A172 (cell line): ENCODE measurements around the gene MOGAT1. TPM values are rescaled to one million over a fixed set of nuclear protein-coding genes. Genes with fewer than 3 reads are reported as not detected.
"Not testable (repeated sequence)": the region's sequence is repeated elsewhere in the genome, so short reads cannot be mapped to it uniquely, and the experiment has no call there.

ENCODE experiments used
- DNase-seq: peaks from one replicate; pipeline ENCODE4 v3.0.0-alpha.2; 2015; ENCODE audit warnings: low spot score
- total RNA-seq: library from RNA; depleted of rRNA; stranded (reverse); fragments of >200 nt; shearing (Covaris generic); gene quantifications from 2 replicates; pipeline ENCODE4 v1.2.3, GENCODE V29; 2014; rRNA removed

Gene MOGAT1
- total RNA-seq, 1 experiment from 2014 or later = not detected

DNA sequence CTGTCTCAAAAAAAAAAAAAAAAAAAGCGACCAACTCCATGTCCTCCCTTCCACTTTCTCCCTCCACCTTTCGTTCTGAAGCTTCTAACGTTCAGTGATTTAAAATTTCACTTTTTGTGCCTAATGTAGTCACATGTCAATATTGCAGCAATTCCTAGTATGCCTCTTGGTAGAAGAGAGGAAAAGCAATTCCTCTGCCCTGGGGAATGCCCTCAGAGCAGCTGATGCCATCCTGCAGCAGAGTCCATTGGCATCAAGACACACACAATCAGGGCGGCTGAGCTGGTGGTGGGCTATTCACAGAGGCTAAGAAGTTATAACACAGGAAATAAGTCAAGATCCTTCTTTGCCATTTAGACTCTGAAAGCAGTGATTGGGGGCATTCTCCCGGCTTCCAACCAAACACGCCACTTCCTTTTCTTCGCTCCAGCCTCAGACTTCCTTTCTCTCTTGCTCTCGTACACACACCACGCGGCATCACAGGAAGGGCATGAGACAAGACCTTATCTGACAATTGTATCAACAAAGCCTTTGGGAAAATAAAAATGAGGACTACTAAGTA is 71.9 kb downstream of the MOGAT1 start:
- no peak for DNase-seq

DNA sequence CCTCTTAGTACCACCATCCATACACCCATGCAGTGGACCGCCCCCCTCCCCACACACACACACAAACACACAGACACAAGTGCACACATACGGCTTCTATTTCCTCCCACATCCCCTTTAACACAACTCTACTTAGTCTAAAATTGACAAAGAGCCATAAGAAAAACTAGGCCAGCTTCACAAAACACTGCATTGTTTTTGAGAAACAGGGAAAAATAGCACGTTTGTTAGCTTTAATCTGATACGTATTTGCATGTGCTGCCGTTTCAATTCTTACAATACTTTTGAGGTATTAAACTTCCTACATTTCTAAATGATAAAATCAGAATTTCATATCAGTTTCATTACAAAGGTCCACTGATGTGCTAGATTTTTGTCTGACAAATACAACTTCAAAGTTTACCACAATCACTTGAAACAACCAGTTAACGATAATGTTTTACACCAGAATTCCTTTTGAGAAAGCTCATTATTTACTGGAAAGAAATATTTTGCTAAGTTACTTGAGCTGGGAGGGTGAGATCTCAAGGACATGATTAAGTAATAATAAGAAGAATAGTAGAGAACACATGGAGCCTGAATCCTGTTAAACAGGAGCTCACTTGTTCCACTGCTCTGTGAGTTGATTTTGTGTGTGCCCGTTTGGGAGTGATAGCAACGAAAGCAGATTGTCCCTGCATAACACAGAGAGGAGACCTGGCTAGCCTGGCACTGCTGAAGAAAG is 74.5 kb downstream of the MOGAT1 start:
- no peak for DNase-seq

DNA sequence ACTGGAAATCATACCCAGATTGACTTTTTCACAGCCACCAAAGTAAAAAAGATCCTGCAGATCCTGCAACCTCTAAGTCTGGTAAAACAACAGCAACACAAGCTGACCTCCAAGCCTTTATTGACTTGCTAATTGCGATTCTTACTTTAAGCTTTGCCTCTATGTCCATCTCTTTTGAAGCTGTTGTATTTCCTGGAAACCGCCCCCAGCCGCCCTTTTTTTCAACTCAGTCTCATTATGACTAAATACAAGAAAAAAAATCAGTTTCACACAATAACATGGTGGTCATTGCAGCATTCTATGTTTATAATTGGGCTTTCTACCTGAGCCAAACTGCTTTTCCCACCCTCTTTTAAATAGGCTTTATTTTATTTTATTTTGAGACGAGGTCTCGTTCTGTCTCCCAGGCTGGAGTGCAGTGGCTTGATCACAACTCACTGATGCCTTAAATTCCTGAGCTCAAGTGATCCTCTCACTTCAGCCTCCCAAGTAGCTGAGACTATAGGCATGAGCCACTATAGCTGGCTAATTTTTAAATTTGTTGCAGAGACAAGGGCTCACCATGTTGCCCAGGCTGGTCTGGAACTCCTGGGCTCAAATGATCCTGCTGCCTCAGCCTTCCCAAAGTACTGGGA is 76.2 kb downstream of the MOGAT1 start:
- no peak for DNase-seq

DNA sequence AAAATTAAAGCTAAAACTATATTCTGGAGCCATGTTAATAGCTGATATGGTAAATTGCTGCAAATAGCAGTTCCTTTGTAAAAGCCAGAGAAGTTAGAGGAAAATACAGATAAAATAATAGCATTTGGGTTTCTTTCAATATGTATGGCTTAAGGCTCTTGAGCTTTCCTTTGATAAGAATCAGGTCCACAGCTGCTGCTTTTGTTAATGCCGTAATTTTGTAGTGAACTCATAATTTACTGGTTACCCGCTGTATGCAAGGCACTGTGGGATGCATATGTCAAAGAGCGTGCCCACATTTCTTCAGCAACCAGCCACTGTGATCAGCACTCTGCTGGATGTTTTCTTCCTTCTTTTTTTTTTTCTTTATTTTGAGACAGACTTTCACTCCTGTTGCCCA is 79.1 kb downstream of the MOGAT1 start:
- no peak for DNase-seq

DNA sequence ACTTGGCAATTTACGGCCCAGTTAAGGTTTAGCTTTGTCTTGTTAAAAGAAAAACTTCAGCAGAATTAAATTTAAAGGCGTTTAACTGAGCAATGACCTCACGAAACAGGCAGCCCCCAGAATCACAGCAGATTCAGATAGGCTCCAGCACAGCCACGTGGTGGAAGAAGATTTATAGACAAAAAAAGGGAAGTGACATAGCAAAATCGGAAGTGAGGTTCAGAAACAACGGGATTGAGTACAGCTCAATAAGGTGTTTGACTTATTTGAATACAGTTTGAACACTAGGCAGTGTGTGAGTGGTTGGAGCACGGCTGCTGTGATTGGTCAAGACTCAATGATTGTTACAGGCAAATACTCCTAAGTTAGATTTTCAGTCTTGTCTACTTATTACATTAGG is 79.8 kb downstream of the MOGAT1 start:
- no peak for DNase-seq

DNA sequence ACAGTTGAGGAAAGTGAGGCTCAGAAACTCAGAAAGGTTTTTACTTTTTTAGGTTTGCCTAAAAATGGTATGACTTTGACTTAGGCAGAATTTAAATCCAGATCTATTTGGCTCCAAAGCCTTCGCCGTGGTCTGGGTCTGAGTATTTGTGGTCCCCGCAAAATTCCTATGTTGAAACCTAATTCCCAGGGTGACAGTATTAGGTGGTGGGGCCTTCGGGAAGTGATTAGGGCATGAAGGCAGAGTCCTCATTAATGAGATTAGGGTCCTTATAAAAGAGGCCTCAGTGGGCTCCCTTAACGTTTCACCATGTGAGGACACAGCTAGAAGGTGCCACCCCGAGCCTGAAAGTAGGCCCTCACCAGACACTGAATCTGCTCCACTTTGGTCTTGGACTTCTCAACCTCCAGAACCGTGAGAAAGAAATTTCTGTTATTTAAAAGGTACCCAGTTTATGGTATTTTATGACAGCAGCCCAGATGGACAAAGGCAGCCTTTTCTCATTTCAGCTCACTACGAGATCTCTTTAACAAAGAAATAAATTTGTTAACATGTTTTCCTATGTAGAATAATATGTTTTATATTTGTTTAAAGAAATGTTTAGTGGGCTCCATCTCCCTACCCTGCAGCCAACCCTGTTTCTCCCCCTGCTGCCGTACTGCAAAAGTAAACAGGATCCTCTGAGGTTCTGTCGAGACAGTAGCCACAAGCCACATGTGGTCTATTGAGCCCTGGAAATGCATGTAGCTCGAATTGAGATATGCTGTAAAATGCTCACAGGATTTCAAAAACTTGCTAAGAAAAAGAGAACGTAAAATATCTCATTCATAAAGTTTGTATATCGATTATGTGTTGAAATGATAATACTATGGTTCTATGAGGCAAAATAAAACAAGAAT is 80.6 kb downstream of the MOGAT1 start:
- DNase-seq = no peak

DNA sequence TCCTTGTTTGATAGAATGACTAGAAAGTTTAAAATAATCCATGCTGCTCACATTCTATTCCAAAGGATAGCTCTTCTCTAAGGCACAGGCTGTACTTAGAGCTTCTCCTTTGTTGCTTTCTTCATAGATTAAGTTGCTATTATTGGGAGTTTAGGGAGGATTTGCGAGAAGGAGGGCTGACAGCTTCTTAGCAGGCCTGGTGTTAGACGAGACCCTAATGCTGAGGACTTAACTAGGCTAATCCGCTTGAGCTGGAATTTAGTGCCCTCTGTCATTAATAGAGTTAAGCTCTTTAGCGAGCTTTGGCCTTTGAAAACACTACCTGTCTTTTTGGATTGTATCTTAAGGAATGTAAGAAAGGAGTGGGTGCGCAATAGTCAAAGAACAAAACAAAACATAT is 81.3 kb downstream of the MOGAT1 start:
- no peak for DNase-seq

DNA sequence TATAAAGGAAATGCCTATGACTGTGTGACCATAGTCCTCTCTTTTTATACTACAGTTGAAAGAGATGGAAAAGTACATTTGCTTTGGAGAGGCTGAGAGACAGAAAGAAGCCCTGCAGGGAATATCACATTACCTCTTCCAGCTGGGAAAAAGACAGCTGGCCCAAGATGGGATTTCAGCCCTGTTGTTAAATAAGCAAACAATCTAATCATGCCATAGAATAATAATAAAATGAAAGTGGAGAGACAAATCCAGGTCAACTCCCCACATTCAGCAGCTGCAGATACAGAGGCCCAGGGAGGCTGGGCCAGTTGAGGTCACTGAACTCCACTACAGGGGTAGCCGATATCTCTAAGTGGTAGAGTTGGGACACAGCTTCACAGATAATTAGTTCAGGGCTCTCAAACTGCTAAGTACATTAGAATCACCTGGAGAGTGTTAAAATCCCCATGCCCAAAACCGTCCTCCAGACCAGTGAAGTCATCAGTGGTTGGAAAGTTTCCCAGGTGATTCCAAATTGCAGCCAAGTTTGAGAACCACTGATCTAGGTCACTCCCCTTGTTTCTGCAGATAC is 81.9 kb downstream of the MOGAT1 start:
- no peak for DNase-seq

DNA sequence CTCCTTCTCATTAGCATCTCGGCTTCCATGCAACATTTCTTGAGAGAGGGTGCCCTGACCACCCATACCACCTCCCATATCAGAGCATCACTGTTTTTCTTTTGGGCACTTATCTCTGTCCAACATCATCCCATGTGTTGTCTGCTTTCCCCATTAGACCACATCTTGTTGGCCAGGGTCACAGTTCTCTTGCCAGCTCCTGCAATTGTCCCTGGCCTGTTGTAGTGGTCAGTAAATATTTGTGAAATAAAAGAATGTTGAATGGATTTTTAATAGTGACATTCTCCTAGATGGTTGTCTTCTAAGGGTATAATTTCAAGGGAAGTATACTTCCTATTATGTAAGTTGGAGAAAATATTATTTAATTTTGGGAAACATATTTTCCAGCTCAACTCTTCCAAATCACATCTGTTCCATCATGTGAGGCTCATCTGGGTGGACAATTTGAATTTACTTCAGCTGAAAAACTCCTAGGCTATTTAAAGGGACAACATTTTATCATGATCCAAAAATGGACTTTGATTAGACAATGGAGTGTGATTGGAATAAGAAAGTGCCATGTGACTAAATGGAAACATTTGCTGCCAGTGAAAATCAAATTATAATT is 83.0 kb downstream of the MOGAT1 start:
- DNase-seq = no peak

DNA sequence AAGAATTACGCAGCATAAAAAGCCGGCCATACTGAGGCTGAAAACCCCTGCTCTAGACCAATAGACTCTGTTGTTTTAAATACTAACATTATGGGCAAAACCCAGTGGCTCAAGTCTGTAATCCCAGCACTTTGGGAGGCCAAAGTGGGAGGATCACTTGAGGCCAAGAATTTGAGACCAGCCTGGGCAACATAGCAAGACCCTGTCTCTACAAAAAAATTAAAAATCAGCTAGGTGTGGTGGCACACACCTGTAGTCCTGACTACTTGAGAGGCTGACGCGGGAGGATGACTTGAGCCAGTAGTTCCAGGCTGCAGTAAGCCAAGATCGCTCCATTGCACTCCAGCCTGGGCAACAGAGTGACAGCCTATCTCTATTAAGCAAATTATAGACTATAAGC is 84.1 kb downstream of the MOGAT1 start:
- not testable (repeated sequence) for DNase-seq

DNA sequence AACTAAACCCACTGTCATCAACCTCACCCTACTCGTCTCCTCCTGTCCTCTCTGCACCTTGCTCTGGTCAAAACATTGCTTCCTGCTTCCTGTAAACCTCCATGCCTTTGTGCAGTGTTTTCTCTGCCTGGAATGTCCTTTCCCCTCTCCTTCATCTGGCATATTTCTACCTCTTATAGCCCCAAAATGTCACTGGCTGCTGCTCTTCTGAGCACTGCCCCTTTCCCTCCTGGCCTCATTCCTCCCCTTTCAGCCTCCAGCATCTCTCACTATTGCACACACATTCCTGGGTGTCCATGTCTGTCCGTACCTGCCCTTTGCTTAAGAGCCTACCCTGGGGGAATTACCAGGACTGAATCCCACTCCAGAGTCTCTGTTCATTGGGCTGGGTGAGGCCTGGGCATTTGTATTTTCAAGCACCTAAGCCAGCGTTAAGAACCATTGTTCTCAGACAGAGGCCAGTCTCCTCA is 84.9 kb downstream of the MOGAT1 start:
- peak; percentile 11 for DNase-seq

DNA sequence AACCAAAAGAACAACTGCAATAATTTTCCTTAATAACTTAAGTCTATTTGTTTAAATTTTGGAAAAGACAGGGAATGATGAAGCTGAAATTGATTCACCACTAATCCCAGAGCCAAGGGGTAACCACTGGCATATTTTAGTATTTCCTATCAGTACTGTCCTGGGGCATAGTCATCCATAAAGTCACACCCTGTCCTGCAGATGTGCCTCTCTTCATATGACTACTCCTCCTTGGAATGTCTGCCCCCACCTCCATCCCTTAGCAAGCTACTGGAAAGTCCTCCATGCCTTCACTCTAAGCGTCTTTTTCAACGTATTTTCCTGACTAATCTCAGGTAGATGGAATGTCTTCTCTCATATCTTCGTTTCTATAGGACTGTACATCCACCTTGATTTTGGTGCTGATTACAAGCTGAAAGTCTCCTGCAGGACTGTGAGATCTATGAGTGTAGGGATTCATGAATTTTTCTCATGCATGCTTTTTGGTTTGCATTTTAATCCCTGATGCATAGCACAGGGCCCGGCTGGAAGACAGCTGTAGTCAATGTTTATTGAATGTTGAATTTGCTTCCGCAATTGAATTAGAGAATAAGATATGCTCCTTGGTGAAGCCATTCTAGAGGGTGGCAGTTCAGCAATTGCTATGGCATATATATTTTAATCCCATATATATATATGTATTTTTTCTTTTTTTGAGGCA is 85.6 kb downstream of the MOGAT1 start:
- peak; percentile 85 for DNase-seq

Other genes starting within 250 kb of the MOGAT1 start
- gene SGPP2, start 247.1 kb upstream of the MOGAT1 start, total RNA-seq = not detected in 2 replicates
- 47.5 and 51.8 TPM in 2 replicates for gene FARSB, start 15.6 kb upstream of the MOGAT1 start, total RNA-seq
- 133 and 163 TPM in 2 replicates for gene ACSL3, start 189.4 kb downstream of the MOGAT1 start, total RNA-seq